HepG2 (cell line): ENCODE results near the gene NUDT22. TPM values are rescaled to one million over a fixed set of nuclear protein-coding genes. Genes with fewer than 3 reads are reported as not detected.
A peak's percentile ranks its signal among the peaks of the same experiment; 100 is the strongest.

Experiments used
- BCLAF1 ChIP-seq: fragments of 450-650 bp; IDR thresholded peaks from 2 replicates; pipeline ENCODE4 v1.6.1; 2017; ENCODE audit warnings: mild to moderate bottlenecking
- CREB1 ChIP-seq, 2 experiments: fragments of 450-650 bp in 1 of 2; IDR thresholded peaks; 2 replicates each; pipeline ENCODE4 v1.6.1; 2016 to 2017; ENCODE audit warnings: control low read depth in 1 of 2, mild to moderate bottlenecking in 1 of 2, missing compliant biosample characterization in 1 of 2, missing genetic modification characterization in 1 of 2
- MYC ChIP-seq: sonication (generic); formaldehyde crosslinking; IDR thresholded peaks from 2 replicates; pipeline ENCODE4 v1.9.0; 2021; ENCODE audit warnings: missing genetic modification reagents, borderline replicate concordance
- PAX8 ChIP-seq: sonication (generic); formaldehyde crosslinking; IDR thresholded peaks from 2 replicates; pipeline ENCODE4 v1.8.0; 2022; ENCODE audit warnings: mild to moderate bottlenecking, missing genetic modification reagents, borderline replicate concordance
- POGK ChIP-seq: sonication (generic); formaldehyde crosslinking; conservative IDR thresholded peaks from 2 replicates; pipeline ENCODE4 v1.8.0; 2022; ENCODE audit warnings: mild to moderate bottlenecking, moderate library complexity, missing genetic modification reagents
- POLR2A ChIP-seq, 2 experiments: IDR thresholded peaks; 2 replicates each; pipeline ENCODE4 v1.6.1; 2011; ENCODE audit warnings: low read depth in 2 of 2, low read length in 2 of 2, mild to moderate bottlenecking in 1 of 2, moderate library complexity in 1 of 2; ENCODE audit not compliant: insufficient read depth in 1 of 2
- RBM39 ChIP-seq: fragments of 200-400 bp; formaldehyde crosslinking; IDR thresholded peaks from one replicate; pipeline ENCODE4 v1.6.1; 2018; ENCODE audit warnings: antibody characterized with exemption, mild to moderate bottlenecking, low read depth, low read length; ENCODE audit not compliant: poor library complexity, severe bottlenecking
- RFXANK ChIP-seq: IDR thresholded peaks from 2 replicates; pipeline ENCODE4 v1.6.1; 2016
- USF2 ChIP-seq, 2 experiments: sonication (generic) in 1 of 2; formaldehyde crosslinking in 1 of 2; IDR thresholded peaks; 2 replicates each; pipeline versions ENCODE4 v1.5.1 to v1.6.1; 2011 to 2020; ENCODE audit warnings: borderline replicate concordance in 1 of 2, low read depth in 1 of 2, low read length in 1 of 2, mild to moderate bottlenecking in 1 of 2, missing genetic modification reagents in 1 of 2, moderate library complexity in 1 of 2
- ZBTB8A ChIP-seq: sonication (generic); formaldehyde crosslinking; IDR thresholded peaks from 2 replicates; pipeline ENCODE4 v1.4.0; 2020; ENCODE audit warnings: mild to moderate bottlenecking, low read depth, missing genetic modification reagents, borderline replicate concordance
- ZFP37 ChIP-seq: sonication (generic); formaldehyde crosslinking; IDR thresholded peaks from 2 replicates; pipeline ENCODE4 v1.4.0; 2020; ENCODE audit warnings: missing genetic modification reagents, borderline replicate concordance
- ZNF205 ChIP-seq: IDR thresholded peaks from 2 replicates; pipeline ENCODE4 v1.6.1; 2018; ENCODE audit warnings: missing biosample characterization, missing genetic modification reagents
- ZNF224 ChIP-seq: sonication (generic); formaldehyde crosslinking; IDR thresholded peaks from 2 replicates; pipeline ENCODE4 v1.5.0; 2020; ENCODE audit warnings: mild to moderate bottlenecking, missing genetic modification reagents
- ZNF3 ChIP-seq: IDR thresholded peaks from 2 replicates; pipeline ENCODE4 v1.7.0; 2017; ENCODE audit warnings: inconsistent platforms
- ZNF609 ChIP-seq: sonication (generic); formaldehyde crosslinking; IDR thresholded peaks from 2 replicates; pipeline ENCODE4 v1.4.0; 2020; ENCODE audit warnings: mild to moderate bottlenecking, missing genetic modification reagents, borderline replicate concordance
- polyA plus RNA-seq, 8 experiments: library from polyadenylated mRNA; depleted of rRNA in 3 of 8; stranded (reverse) in 7 of 8; unstranded in 1 of 8; fragments of >200 nt; fragmentation: Illumina TruSeq in 4 of 8; extraction: Trizol in 4 of 8; gene quantifications; 2 replicates each; pipeline versions ENCODE4 v1.2.1 to v1.2.3, GENCODE V29; 2011 to 2016; ENCODE audit warnings: low read depth in 4 of 8, missing spikeins in 1 of 8, mixed read lengths in 1 of 8; ENCODE audit not compliant: insufficient read depth in 1 of 8
- total RNA-seq, 5 experiments: library from RNA; depleted of rRNA; stranded (reverse); fragments of >200 nt; fragmentation: Illumina TruSeq; extraction: Trizol; gene quantifications; 2 replicates each; pipeline ENCODE4 v1.2.3, GENCODE V29; 2016; ENCODE audit warnings: low read depth in 1 of 5

The NUDT22 gene
- total and polyA plus RNA-seq, 2 of the 13 experiments (the other 11 are each of a cell fraction or from before 2014, with no cell fraction given): 33.5 to 39.8 TPM

- TF ChIP-seq USF2 (IDR thresholded peaks at IDR 0.05; ENCODE audit: low read depth, low read length) (no peak), USF2 (CRISPR knock-in tag; IDR thresholded peaks at IDR 0.05; ENCODE audit: borderline replicate concordance) (no peak), POGK (no peak), ZNF3 (CRISPR knock-in tag) (no peak), ZNF224 (CRISPR knock-in tag) (no peak), RBM39 (no peak), PAX8 (CRISPR knock-in tag) (no peak), ZNF205 (CRISPR knock-in tag) (no peak), BCLAF1 (no peak), RFXANK (no peak), ZFP37 (CRISPR knock-in tag) (no peak), ZBTB8A (CRISPR knock-in tag) (0 out of 2 replicates have a peak, but pooled peaks have one; percentile 39), POLR2A (IDR thresholded peaks at IDR 0.05; ENCODE audit: insufficient read depth in 1 of 2, low read depth in 2 of 2, low read length in 2 of 2) (no peak), CREB1 (IDR thresholded peaks at IDR 0.05) (no peak), CREB1 (CRISPR knock-in tag; IDR thresholded peaks at IDR 0.05) (no peak), MYC (CRISPR knock-in tag) (peak; percentile 62; the same call in 1 of the 2 replicates), ZNF609 (CRISPR knock-in tag) (peak; percentile 34; the same call in 1 of the 2 replicates)
Measured at GRCh38 chr11:64234647-64235379, 8.7 kb downstream of the NUDT22 start (continued).
